IMR-90 (cell line): ENCODE data around the gene FBXL5.

Source experiments
- CEBPB ChIP-seq: IDR thresholded peaks from 2 replicates; pipeline ENCODE4 v1.6.1; 2012; ENCODE audit warnings: low read depth, low read length, improper control_type of control experiment
- CTCF ChIP-seq: conservative IDR thresholded peaks from 2 replicates; pipeline ENCODE4 v1.5.1; 2012; ENCODE audit warnings: mild to moderate bottlenecking, low read depth, low read length, improper control_type of control experiment
- ELK1 ChIP-seq: fragments of 150-350 bp; IDR thresholded peaks from 2 replicates; pipeline ENCODE4 v1.6.1; 2016; ENCODE audit warnings: low read depth, mild to moderate bottlenecking, low read length, moderate library complexity, borderline replicate concordance
- FOS ChIP-seq: fragments of 150-350 bp; IDR thresholded peaks from 2 replicates; pipeline ENCODE4 v1.6.1; 2016; ENCODE audit warnings: low read depth, low read length
- MXI1 ChIP-seq: IDR thresholded peaks from 2 replicates; pipeline ENCODE4 v1.6.1; 2012; ENCODE audit warnings: low read depth, mild to moderate bottlenecking, low read length, moderate library complexity, borderline replicate concordance
- POLR2A ChIP-seq: IDR thresholded peaks from 2 replicates; pipeline ENCODE4 v1.6.1; 2012; ENCODE audit warnings: mild to moderate bottlenecking, low read depth, low read length
- RFX5 ChIP-seq: IDR thresholded peaks from 2 replicates; pipeline ENCODE4 v1.8.0; 2012; ENCODE audit warnings: low read depth, mild to moderate bottlenecking, low read length, moderate library complexity

GRCh38 chr4:15676899-15677298 is 21.7 kb upstream of the FBXL5 start:
- TF ChIP-seq POLR2A (no peak), CTCF (no peak), CEBPB (no peak), FOS (no peak), MXI1 (no peak), RFX5 (no peak), ELK1 (no peak)
